Endothelial cell (in vitro differentiated cells): Measurements from ENCODE around the gene CHAD. TPM values are rescaled to one million over a fixed set of nuclear protein-coding genes. Genes with fewer than 3 reads are reported as not detected.
"Not testable (repeated sequence)": the region's sequence is repeated elsewhere in the genome, so short reads cannot be mapped to it uniquely, and the experiment has no call there.

ENCODE experiments used
- DNase-seq: peaks from one replicate; pipeline ENCODE4 v3.0.0; 2021; ENCODE audit warnings: low spot score
- H3K27ac Mint-ChIP-seq: one replicate; pipeline ENCODE4 v1.8.0; 2021; ENCODE audit warnings: mixed read lengths, inconsistent platforms; ENCODE audit not compliant: unreplicated experiment
- H3K27me3 Mint-ChIP-seq: one replicate; pipeline ENCODE4 v1.8.0; 2021; ENCODE audit warnings: mild to moderate bottlenecking, moderate library complexity, mixed read lengths, inconsistent platforms; ENCODE audit not compliant: unreplicated experiment
- H3K36me3 Mint-ChIP-seq: one replicate; pipeline ENCODE4 v1.8.0; 2021; ENCODE audit warnings: mild to moderate bottlenecking, low read depth, mixed read lengths, inconsistent platforms; ENCODE audit not compliant: unreplicated experiment
- H3K4me1 Mint-ChIP-seq: one replicate; pipeline ENCODE4 v1.8.0; 2021; ENCODE audit warnings: mild to moderate bottlenecking, mixed read lengths, inconsistent platforms; ENCODE audit not compliant: unreplicated experiment
- H3K4me3 Mint-ChIP-seq: one replicate; pipeline ENCODE4 v1.8.0; 2021; ENCODE audit warnings: mild to moderate bottlenecking, mixed read lengths, inconsistent platforms; ENCODE audit not compliant: unreplicated experiment
- H3K9me3 Mint-ChIP-seq: one replicate; pipeline ENCODE4 v1.8.0; 2021; ENCODE audit warnings: mixed read lengths, inconsistent platforms; ENCODE audit not compliant: unreplicated experiment
- total RNA-seq: library from RNA; stranded (reverse); fragmentation: NEBNext Ultra II Directional; extraction: Animal tissue kit (Norgen Biotek cat#: 25700); gene quantifications from one replicate; pipeline ENCODE4 v1.2.1, GENCODE V29; 2021; ENCODE audit not compliant: unreplicated experiment
- TF ChIP-seq, protein P1 (sequence below): fragments of 200-600 bp; sonication (generic); IDR thresholded peaks from one replicate; pipeline ENCODE4 v1.5.0; 2021; ENCODE audit warnings: antibody characterized with exemption; ENCODE audit not compliant: unreplicated experiment

The CHAD gene
- total RNA-seq, 1 donor from 2014 or later: not detected

DNA sequence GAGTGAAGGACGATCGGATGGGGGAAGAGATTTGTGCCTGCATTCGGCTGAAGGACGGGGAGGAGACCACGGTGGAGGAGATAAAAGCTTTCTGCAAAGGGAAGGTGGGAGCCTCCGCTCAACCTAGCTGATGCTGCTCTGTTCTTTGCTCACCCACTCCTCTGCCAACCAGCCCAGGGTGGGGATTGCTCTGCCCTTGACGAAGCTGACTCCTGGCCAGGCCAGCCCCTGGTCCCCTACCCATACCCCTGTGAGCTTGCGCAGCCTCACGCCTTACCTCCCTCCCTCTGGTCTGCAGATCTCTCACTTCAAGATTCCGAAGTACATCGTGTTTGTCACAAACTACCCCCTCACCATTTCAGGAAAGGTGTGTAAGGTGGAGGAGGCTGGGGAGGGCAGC, 5.2 kb upstream of the CHAD start:
- no peak overlapping the region for H3K4me3 Mint-ChIP-seq
- DNase-seq: no peak
- H3K9me3 Mint-ChIP-seq: no peaks in the 10 kb centered on the region
- TF ChIP-seq, protein P1, sequence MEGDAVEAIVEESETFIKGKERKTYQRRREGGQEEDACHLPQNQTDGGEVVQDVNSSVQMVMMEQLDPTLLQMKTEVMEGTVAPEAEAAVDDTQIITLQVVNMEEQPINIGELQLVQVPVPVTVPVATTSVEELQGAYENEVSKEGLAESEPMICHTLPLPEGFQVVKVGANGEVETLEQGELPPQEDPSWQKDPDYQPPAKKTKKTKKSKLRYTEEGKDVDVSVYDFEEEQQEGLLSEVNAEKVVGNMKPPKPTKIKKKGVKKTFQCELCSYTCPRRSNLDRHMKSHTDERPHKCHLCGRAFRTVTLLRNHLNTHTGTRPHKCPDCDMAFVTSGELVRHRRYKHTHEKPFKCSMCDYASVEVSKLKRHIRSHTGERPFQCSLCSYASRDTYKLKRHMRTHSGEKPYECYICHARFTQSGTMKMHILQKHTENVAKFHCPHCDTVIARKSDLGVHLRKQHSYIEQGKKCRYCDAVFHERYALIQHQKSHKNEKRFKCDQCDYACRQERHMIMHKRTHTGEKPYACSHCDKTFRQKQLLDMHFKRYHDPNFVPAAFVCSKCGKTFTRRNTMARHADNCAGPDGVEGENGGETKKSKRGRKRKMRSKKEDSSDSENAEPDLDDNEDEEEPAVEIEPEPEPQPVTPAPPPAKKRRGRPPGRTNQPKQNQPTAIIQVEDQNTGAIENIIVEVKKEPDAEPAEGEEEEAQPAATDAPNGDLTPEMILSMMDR: no peak
- peaks cover 15% of the 10 kb centered on the region for H3K27me3 Mint-ChIP-seq
- H3K36me3 Mint-ChIP-seq: peaks cover 34% of the 10 kb centered on the region
- peaks cover 5% of the 10 kb centered on the region for H3K4me1 Mint-ChIP-seq
- H3K27ac Mint-ChIP-seq: no peak overlapping the region

DNA sequence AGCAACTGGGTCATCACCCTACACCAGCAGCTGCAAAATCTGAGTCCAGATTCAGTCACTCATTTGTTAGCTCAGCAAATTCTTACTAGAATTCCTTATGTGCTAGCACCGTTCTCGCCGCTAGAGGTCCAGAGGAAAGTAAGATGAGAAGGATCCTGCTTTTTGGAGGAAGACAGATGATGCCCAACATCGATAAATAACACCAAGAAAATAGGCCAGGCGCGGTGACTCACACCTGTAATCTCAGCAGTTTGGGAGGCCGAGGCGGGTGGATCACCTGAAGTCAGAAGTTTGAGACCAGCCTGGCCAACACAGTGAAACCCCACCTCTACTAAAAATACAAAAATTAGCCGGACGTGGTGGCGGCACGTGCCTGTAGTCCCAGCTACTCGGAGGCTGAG, 4.1 kb upstream of the CHAD start:
- not testable (repeated sequence) for DNase-seq, H3K27ac Mint-ChIP-seq, H3K4me3 Mint-ChIP-seq, H3K4me1 Mint-ChIP-seq, H3K9me3 Mint-ChIP-seq
- peaks cover 17% of the 10 kb centered on the region for H3K27me3 Mint-ChIP-seq
- peaks cover 34% of the 10 kb centered on the region for H3K36me3 Mint-ChIP-seq

GRCh38 chr17:50472286-50472685, 3.6 kb upstream of the CHAD start:
- Mint-ChIP-seq H3K4me3 (no peak overlapping the region), H3K4me1 (peaks cover 5% of the 10 kb centered on the region), H3K9me3 (no peaks in the 10 kb centered on the region), H3K27me3 (peaks cover 19% of the 10 kb centered on the region), H3K36me3 (peaks cover 36% of the 10 kb centered on the region), H3K27ac (no peak overlapping the region)
- TF ChIP-seq, protein P1: no peak
- DNase-seq: no peak

DNA sequence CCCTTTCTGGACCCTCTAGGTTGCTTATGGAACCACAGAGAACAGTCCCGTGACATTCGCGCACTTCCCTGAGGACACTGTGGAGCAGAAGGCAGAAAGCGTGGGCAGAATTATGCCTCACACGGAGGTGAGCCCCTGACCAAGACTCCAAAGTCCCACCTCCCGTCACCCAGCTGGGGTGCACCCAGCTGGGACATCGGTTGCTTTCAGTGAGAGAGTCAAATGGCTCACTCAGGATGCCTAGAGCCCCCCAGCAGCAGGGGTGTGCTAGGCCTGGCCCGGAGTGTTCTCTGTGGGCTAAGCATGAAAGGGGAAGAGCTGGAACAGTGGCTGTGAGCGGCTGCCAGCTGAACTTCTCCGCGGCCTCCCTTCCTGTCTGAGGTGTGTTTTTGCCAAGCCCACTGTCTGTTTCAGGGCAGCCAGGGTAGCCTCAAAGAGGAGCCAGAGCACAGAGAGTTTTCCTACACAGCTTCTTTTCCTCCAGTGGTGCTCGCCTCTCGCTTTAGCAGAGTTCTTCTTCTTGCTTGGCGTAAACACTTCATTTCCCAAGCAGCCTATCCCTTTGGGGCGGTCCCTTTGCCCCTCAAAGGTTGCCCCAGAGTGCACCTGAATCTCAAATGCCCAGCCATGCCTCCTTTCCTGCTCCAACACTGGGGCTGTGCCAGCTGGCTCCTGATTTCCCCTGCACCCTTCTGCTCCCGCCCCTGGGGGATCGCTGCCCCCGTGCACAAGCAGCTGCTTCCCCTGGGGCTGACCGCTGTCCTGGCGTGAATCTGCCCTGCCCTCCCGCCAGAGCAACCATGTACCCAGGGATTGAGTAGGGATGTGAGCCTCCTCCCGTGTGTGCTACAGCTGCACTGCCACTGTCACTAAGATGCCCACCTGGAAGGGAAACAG, 2.6 kb upstream of the CHAD start:
- TF ChIP-seq, protein P1: no peak
- Mint-ChIP-seq H3K36me3 (peaks cover 33% of the 10 kb centered on the region), H3K27ac (no peak overlapping the region), H3K9me3 (no peaks in the 10 kb centered on the region), H3K4me3 (no peak overlapping the region), H3K27me3 (peaks cover 22% of the 10 kb centered on the region), H3K4me1 (peaks cover 5% of the 10 kb centered on the region)
- DNase-seq: no peak

- no peaks in the 10 kb centered on the region for H3K9me3 Mint-ChIP-seq
- H3K36me3 Mint-ChIP-seq: peaks cover 32% of the 10 kb centered on the region
- peaks cover 27% of the 10 kb centered on the region for H3K27me3 Mint-ChIP-seq
- no peak for DNase-seq
- H3K27ac Mint-ChIP-seq: no peak overlapping the region
- H3K4me3 Mint-ChIP-seq: no peak overlapping the region
- TF ChIP-seq, protein P1: no peak
- H3K4me1 Mint-ChIP-seq: peaks cover 5% of the 10 kb centered on the region
Observed at GRCh38 chr17:50470426-50470825, 1.7 kb upstream of the CHAD start.
